GM23248 (cell line): ENCODE measurements around the gene S100A12.

Experiments
- EZH2 ChIP-seq: fragments of 200-600 bp; sonication (generic); IDR thresholded peaks from 2 replicates; pipeline ENCODE4 v1.6.1; 2018; ENCODE audit warnings: antibody characterized with exemption, mild to moderate bottlenecking; ENCODE audit not compliant: insufficient read depth, poor library complexity, severe bottlenecking
- EZH2phosphoT487 ChIP-seq: fragments of 200-600 bp; sonication (generic); IDR thresholded peaks from 2 replicates; pipeline ENCODE4 v1.6.1; 2018; ENCODE audit warnings: antibody characterized with exemption, moderate library complexity, mild to moderate bottlenecking, low read depth; ENCODE audit not compliant: insufficient read depth

DNA sequence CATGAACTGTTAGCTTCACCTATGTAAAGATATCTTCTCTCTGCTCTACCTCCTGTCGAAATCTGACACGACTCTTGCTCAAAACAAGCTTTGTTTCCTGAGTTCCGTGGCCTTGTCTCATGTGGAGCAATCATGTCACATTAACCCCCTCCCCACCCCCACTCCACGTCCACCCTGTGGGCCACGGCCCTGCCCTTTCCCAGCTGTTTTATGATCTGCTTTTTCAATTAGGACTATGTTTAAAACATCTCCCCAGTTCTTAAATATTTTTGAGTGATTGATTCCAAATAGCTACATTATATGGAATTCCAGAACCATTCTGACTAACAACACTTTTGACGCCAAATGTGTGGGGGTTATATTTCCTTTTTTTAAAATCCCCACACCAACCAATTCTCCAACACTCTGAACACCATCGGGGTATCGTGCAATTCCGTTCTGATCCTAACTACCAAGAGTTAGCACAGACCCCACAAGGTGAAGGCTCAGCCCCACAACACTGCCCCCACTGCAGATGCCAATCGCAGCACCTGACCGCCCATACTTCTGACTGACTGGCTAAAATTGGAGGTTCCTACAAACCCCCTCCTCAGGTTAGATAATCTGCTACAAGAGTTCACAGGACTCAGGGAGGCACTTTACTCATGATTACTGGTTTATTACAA lies 28.1 kb upstream of the S100A12 start:
- TF ChIP-seq EZH2phosphoT487 (no peak), EZH2 (no peak)
